Heart left ventricle (tissue), 16 donors: ENCODE data around the gene CIAO3. TPM values are rescaled to one million over a fixed set of nuclear protein-coding genes. Genes with fewer than 3 reads are reported as not detected.

Experiments
- ATAC-seq, 4 donors: fragments of 200-7000 bp; cut with Tn5 transposase; one replicate each; pipeline ENCODE4 v1.9.1; 2020 to 2022; ENCODE audit warnings: moderate library complexity in 4 of 4, mild to moderate bottlenecking in 3 of 4, moderate number of reproducible peaks in 1 of 4
- DNase-seq, 5 donors: peaks; one replicate each; pipeline ENCODE4 v3.0.0-alpha.2; 2020
- H3K27ac ChIP-seq, 12 donors: fragments of 200-600 bp; sonication (generic) in 4 of 12; one replicate each; pipeline versions ENCODE4 v1.5.0 to v1.8.0; 2016 to 2022; ENCODE audit warnings: mild to moderate bottlenecking in 2 of 12
- H3K27me3 ChIP-seq, 9 donors: fragments of 200-600 bp; sonication (generic) in 2 of 9; one replicate each; pipeline versions ENCODE4 v1.5.1 to v1.8.0; 2016 to 2022; ENCODE audit warnings: mild to moderate bottlenecking in 3 of 9
- H3K36me3 ChIP-seq, 9 donors: fragments of 200-600 bp; sonication (generic) in 2 of 9; one replicate each; pipeline versions ENCODE4 v1.5.0 to v1.8.0; 2018 to 2022; ENCODE audit warnings: mild to moderate bottlenecking in 2 of 9
- H3K4me1 ChIP-seq, 12 donors: fragments of 200-600 bp; sonication (generic) in 4 of 12; one replicate each; pipeline versions ENCODE4 v1.5.0 to v1.8.0; 2016 to 2022; ENCODE audit warnings: mild to moderate bottlenecking in 3 of 12
- H3K4me3 ChIP-seq, 12 donors: fragments of 200-600 bp; sonication (generic) in 4 of 12; one replicate each; pipeline versions ENCODE4 v1.5.0 to v1.8.0; 2017 to 2022; ENCODE audit warnings: mild to moderate bottlenecking in 9 of 12, moderate library complexity in 4 of 12
- H3K9me3 ChIP-seq, 12 donors: fragments of 200-600 bp; sonication (generic) in 4 of 12; one replicate each; pipeline versions ENCODE4 v1.5.0 to v1.8.0; 2016 to 2022; ENCODE audit warnings: mild to moderate bottlenecking in 1 of 12
- POLR2A ChIP-seq, 2 donors: fragments of 450-650 bp; IDR thresholded peaks; one replicate each; pipeline ENCODE4 v1.6.1; 2017; ENCODE audit warnings: antibody characterized with exemption in 2 of 2, mild to moderate bottlenecking in 2 of 2, moderate library complexity in 2 of 2
- WGBS, 4 donors: extraction: QIAGEN DNeasy Blood & Tissue Kit in 2 of 4; methylation state at CpG; one replicate each; pipeline versions ENCODE4 v1.1.5 to v1.1.7; 2013 to 2018; 5-methylcytosine and 5-hydroxymethylcytosine counted together
- intact Hi-C, 10 donors: fragments of 100-400 bp; cut with DNase I; formaldehyde crosslinking; loops; one replicate each; pipeline versions ENCODE4 v1.11.1 to v1.14.2; 2022
- polyA plus RNA-seq, 2 donors: library from polyadenylated mRNA; stranded (reverse); fragments of 200-250 nt; gene quantifications; one replicate each; pipeline ENCODE4 v1.2.3, GENCODE V29; 2013
- total RNA-seq, 9 donors: library from RNA; depleted of rRNA in 2 of 9; stranded (reverse); fragments of >200 nt in 2 of 9; fragmentation: NEBNext Ultra II Directional in 3 of 9; extraction: Animal tissue kit (Norgen Biotek cat#: 25700) in 3 of 9; gene quantifications; one replicate each; pipeline versions ENCODE4 v1.1.0 to v1.2.4, GENCODE V29; 2016 to 2023
- TF ChIP-seq, protein P1 (sequence below), 12 donors: fragments of 200-600 bp; sonication (generic) in 4 of 12; IDR thresholded peaks; one replicate each; pipeline versions ENCODE4 v1.5.0 to v1.8.0; 2018 to 2022; ENCODE audit warnings: antibody characterized with exemption in 12 of 12, mild to moderate bottlenecking in 5 of 12
- donor health status: ischemic (EF 13 %, LVEDD 7.1; RV severe dilation, severe dysfunction).
- donor health status: healthy with polysubstance abuse.
- donor health status: DM: no; HTN: yes; CAD: no.
- donor health status: DM: no; HTN: no; CAD: no.
- donor health status: ischemic (EF 25% LVEDD 6.9; RV normal size, moderate dysfunction).
- donor health status: ischemic (EF 25% LVEDD 5.7; RV mildly dilated, moderate dysfunction).
- donor health status: healthy.
- donor health status: DM: yes; HTN: yes; CAD: no.
- donor health status: ischemic (EF 35%, LVEDD 5.7; RV mildly dilated, moderate dysfunction).
- donor health status: nonischemic (EF 11% LVEDD 7.7; RV severe dilation, severe dysfunction).
- donor health status: DM: yes; HTN: yes; CAD: no.
- donor health status: PGD.
- donor health status: ischemic (EF 29% LVEDD 5.4; RV normal size, mild dysfunction).
- donor health status: nonischemic (EF 23%, LVEDD 6.1; RV moderate dilation, normal function).

CIAO3 gene
- total and polyA plus RNA-seq, 11 donors: 21.4 to 41.5 (median 28.2) TPM

DNA sequence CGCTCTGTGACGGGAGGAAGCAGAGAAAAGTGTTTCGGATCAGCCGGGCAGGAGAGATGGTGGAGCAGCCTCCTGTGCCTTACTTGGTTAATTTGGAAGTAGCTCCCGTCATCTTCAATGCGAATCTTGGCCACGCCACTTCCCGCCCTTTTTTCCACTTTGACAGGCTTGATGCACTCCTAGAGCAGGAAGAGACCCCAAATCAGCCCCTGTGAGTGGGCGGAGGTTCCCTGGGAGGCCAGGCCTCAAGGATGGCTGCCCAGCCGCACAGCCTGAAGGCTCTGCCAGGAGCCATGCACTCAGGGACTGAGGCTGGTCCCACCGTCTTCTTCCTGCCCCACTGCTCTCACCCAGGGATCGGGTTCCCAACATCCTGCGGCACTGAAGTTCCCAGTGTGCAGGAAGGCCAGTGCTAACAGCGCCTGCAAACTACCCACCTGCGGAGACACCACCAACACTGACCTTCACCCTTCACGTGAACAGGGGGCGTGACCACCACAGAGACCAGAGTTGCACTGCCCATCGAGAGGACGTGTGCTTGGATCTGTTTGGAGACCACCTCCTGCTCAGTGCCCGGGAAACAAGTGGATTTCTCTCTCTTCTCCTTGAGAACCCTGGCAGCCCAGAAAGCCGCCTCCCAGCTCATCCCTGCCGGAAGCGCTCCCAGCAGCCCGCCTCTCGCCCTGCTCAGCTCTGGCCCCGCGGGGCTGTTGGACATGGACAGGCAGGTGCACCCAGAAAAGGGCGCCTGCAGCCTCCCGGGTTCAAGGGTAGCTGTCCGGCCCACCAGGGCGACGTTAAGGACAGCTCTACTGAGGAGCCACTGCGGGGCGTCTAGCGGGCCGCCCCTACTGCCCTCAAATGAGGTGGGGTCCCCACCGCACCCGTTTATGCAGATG is 988 bp downstream of the CIAO3 start:
- peaks cover 4 to 18% (median 12%) of the 10 kb centered on the region in 12 donors for H3K4me1 ChIP-seq
- ATAC-seq (no peak), DNase-seq (peak in 1 of 5 donors; percentile 8)
- 44 to 47% (median 45%) methylated on average over 35 to 38 of the region's 38 CpGs for WGBS, 4 donors
- peaks cover 0 to 39% (median 33%) of the 10 kb centered on the region in 9 donors for H3K36me3 ChIP-seq
- peak overlapping the region in 5 of 12 donors; percentile 82 to 90 (median 85) for H3K27ac ChIP-seq
- H3K9me3 ChIP-seq: no peaks in the 10 kb centered on the region
- TF ChIP-seq, protein P1, sequence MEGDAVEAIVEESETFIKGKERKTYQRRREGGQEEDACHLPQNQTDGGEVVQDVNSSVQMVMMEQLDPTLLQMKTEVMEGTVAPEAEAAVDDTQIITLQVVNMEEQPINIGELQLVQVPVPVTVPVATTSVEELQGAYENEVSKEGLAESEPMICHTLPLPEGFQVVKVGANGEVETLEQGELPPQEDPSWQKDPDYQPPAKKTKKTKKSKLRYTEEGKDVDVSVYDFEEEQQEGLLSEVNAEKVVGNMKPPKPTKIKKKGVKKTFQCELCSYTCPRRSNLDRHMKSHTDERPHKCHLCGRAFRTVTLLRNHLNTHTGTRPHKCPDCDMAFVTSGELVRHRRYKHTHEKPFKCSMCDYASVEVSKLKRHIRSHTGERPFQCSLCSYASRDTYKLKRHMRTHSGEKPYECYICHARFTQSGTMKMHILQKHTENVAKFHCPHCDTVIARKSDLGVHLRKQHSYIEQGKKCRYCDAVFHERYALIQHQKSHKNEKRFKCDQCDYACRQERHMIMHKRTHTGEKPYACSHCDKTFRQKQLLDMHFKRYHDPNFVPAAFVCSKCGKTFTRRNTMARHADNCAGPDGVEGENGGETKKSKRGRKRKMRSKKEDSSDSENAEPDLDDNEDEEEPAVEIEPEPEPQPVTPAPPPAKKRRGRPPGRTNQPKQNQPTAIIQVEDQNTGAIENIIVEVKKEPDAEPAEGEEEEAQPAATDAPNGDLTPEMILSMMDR (IDR thresholded peaks at IDR 0.05): no peak
- no peak for TF ChIP-seq POLR2A (IDR thresholded peaks at IDR 0.05)
- H3K27me3 ChIP-seq: peaks cover 0 to 21% (median 0%) of the 10 kb centered on the region in 9 donors
- intact Hi-C loops: loop anchor here in 2 of 10 donors (2.0 kb wide), 1 partner anchor 29 kb away; no protein-coding TSS in a partner anchor
- peak overlapping the region; percentile 76 to 100 (median 97) for H3K4me3 ChIP-seq

- no peak for TF ChIP-seq POLR2A (IDR thresholded peaks at IDR 0.05)
- TF ChIP-seq, protein P1 (IDR thresholded peaks at IDR 0.05): no peak
- DNase-seq: no peak
- no peaks in the 10 kb centered on the region for H3K9me3 ChIP-seq
- ATAC-seq: no peak
- intact Hi-C loops: no loop called here
- peaks cover 0 to 3% (median 0%) of the 10 kb centered on the region in 9 donors for H3K27me3 ChIP-seq
- no peak overlapping the region for H3K27ac ChIP-seq
- 95 to 100% (median 96%) methylated on average over 8 to 29 of the region's 29 CpGs for WGBS, 4 donors
- H3K4me3 ChIP-seq: no peak overlapping the region
- peaks cover 4 to 18% (median 12%) of the 10 kb centered on the region in 12 donors for H3K4me1 ChIP-seq
- H3K36me3 ChIP-seq: peaks cover 0 to 67% (median 58%) of the 10 kb centered on the region in 9 donors
Observed at GRCh38 chr16:736936-737481, 3.8 kb downstream of the CIAO3 start.

- DNase-seq: no peak
- WGBS, 4 donors: 87 to 93% (median 91%) methylated on average over 13 of the region's 13 CpGs
- intact Hi-C loops: no loop called here
Observed at GRCh38 chr16:735982-736453, 4.8 kb downstream of the CIAO3 start.

More at GRCh38 chr16:735982-736453, 4.8 kb downstream of the CIAO3 start:
- Histone ChIP-seq H3K27me3 (no peaks in the 10 kb centered on the region), H3K4me3 (no peak overlapping the region), H3K4me1 (peaks cover 4 to 14% (median 9%) of the 10 kb centered on the region in 12 donors), H3K9me3 (no peaks in the 10 kb centered on the region), H3K27ac (no peak overlapping the region), H3K36me3 (peaks cover 0 to 76% (median 65%) of the 10 kb centered on the region in 9 donors)
- TF ChIP-seq, protein P1 (IDR thresholded peaks at IDR 0.05): no peak
- TF ChIP-seq POLR2A (IDR thresholded peaks at IDR 0.05): no peak
- ATAC-seq: no peak
